HEK293T (cell line): ENCODE data around the gene KRTAP5-9.
"Not testable (repeated sequence)": the region's sequence is repeated elsewhere in the genome, so short reads cannot be mapped to it uniquely, and the experiment has no call there.

Experiments used
- CTCF ChIA-PET: fragments of 350-600 bp; formaldehyde crosslinking; extraction: SDS; loops from one replicate; lab custom pipeline; 2021; ENCODE audit warnings: antibody characterized with exemption, inconsistent platforms; lab: Yijun Ruan, JAX
- POLR2A ChIA-PET: fragments of 350-600 bp; formaldehyde crosslinking; extraction: SDS; loops from one replicate; lab custom pipeline; 2020; ENCODE audit warnings: antibody characterized with exemption, inconsistent platforms; lab: Yijun Ruan, JAX
- DNase-seq: peaks from one replicate; pipeline ENCODE4 v3.0.0; 2012; ENCODE audit warnings: mixed read lengths; ENCODE audit errors: extremely low spot score
- ARNT ChIP-seq: fragments of 450-650 bp; IDR thresholded peaks from 2 replicates; pipeline ENCODE4 v1.6.1; 2017; ENCODE audit warnings: mild to moderate bottlenecking
- BHLHE40 ChIP-seq: fragments of 450-650 bp; IDR thresholded peaks from 2 replicates; pipeline ENCODE4 v1.6.1; 2016; ENCODE audit warnings: mild to moderate bottlenecking, moderate library complexity, borderline replicate concordance
- CTBP1 ChIP-seq: fragments of 450-650 bp; IDR thresholded peaks from 2 replicates; pipeline ENCODE4 v1.6.1; 2016; ENCODE audit warnings: borderline replicate concordance
- ELF4 ChIP-seq: fragments of 450-650 bp; IDR thresholded peaks from 2 replicates; pipeline ENCODE4 v1.6.1; 2017; ENCODE audit warnings: antibody characterized with exemption
- FOXA1 ChIP-seq: fragments of 450-650 bp; IDR thresholded peaks from 2 replicates; pipeline ENCODE4 v1.6.1; 2016; ENCODE audit warnings: mild to moderate bottlenecking
- FOXK2 ChIP-seq: fragments of 450-650 bp; IDR thresholded peaks from 2 replicates; pipeline ENCODE4 v1.6.1; 2016; ENCODE audit warnings: mild to moderate bottlenecking
- FOXM1 ChIP-seq: fragments of 450-650 bp; IDR thresholded peaks from 2 replicates; pipeline ENCODE4 v1.6.1; 2017; ENCODE audit warnings: mild to moderate bottlenecking, borderline replicate concordance
- HDGF ChIP-seq: fragments of 450-650 bp; IDR thresholded peaks from 2 replicates; pipeline ENCODE4 v1.6.1; 2017; ENCODE audit warnings: antibody characterized with exemption, borderline replicate concordance
- L3MBTL2 ChIP-seq: fragments of 450-650 bp; conservative IDR thresholded peaks from 2 replicates; pipeline ENCODE4 v1.6.1; 2016; ENCODE audit warnings: mild to moderate bottlenecking
- LEF1 ChIP-seq: fragments of 450-650 bp; IDR thresholded peaks from 2 replicates; pipeline ENCODE4 v1.6.1; 2017; ENCODE audit warnings: mild to moderate bottlenecking, borderline replicate concordance
- NFRKB ChIP-seq: fragments of 450-650 bp; IDR thresholded peaks from 2 replicates; pipeline ENCODE4 v1.6.1; 2016; ENCODE audit warnings: mild to moderate bottlenecking, moderate library complexity
- SP1 ChIP-seq: fragments of 450-650 bp; IDR thresholded peaks from 2 replicates; pipeline ENCODE4 v1.6.1; 2017
- SUZ12 ChIP-seq: fragments of 450-650 bp; IDR thresholded peaks from 2 replicates; pipeline ENCODE4 v1.6.1; 2016; ENCODE audit warnings: mild to moderate bottlenecking
- TARDBP ChIP-seq: fragments of 450-650 bp; IDR thresholded peaks from 2 replicates; pipeline ENCODE4 v1.6.1; 2016
- ZNF384 ChIP-seq: fragments of 450-650 bp; IDR thresholded peaks from 2 replicates; pipeline ENCODE4 v1.6.1; 2016
- TF ChIP-seq, protein P1 (sequence below): fragments of 450-650 bp; IDR thresholded peaks from 2 replicates; pipeline ENCODE4 v1.6.1; 2016

Gene KRTAP5-9

DNA sequence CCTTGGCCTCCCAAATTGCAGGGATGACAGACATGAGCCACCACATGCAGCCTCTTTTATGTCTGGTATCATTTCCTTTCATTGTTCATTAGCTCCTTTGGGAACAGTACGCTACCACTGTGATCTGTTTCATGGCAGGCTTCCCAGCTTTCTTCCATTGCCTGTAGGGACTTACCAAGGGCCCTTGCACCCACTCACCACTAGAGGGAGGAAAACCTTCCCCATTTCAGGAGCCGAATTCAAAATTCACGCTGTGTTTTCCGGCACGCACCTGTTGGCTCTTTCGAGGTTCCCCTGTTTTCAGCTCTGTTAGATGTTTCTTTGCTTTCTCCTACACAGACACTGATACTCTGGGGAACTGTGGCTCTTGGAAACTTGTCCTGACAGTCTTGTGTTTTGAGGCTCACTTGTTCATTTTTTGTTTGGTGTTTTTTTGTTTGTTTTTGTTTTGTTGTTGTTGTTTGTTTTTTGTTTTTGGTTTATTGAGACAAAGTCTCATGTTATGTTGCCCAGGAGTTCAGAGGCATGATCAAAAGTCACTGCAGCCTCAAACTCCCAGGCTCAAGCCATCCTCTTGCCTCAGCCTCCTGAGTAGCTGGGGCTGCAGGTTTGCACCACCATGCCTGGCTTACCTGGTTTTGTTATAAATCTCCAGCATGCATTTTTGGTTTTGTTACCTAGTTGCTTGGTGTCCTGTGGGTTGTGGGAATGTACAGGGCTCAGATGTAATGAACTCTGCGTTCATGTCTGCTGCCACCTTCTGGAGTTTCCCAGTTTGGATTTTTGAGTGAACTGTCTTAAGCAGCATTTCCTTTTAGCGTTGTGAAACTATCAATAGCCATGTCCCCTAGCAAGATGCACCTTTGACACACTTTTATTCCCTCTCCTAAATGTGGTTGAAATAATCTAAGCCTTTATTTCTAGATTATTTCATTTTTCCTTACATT is 32.1 kb downstream of the KRTAP5-9 start:
- ChIA-PET POLR2A (no interaction called here), CTCF (interaction anchor here (0.6 to 2.0 kb wide), 5 partner anchors 12 to 194 kb away, joined by 3 to 10 read pairs (median 4); no protein-coding TSS in a partner anchor)
- no peak for TF ChIP-seq CTBP1
- TF ChIP-seq, protein P1, sequence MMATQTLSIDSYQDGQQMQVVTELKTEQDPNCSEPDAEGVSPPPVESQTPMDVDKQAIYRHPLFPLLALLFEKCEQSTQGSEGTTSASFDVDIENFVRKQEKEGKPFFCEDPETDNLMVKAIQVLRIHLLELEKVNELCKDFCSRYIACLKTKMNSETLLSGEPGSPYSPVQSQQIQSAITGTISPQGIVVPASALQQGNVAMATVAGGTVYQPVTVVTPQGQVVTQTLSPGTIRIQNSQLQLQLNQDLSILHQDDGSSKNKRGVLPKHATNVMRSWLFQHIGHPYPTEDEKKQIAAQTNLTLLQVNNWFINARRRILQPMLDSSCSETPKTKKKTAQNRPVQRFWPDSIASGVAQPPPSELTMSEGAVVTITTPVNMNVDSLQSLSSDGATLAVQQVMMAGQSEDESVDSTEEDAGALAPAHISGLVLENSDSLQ, result no peak
- TF ChIP-seq LEF1, result no peak
- no peak for TF ChIP-seq ZNF384
- TF ChIP-seq L3MBTL2, result peak; percentile 98
- no peak for TF ChIP-seq FOXK2
- peak; percentile 69 for DNase-seq

DNA sequence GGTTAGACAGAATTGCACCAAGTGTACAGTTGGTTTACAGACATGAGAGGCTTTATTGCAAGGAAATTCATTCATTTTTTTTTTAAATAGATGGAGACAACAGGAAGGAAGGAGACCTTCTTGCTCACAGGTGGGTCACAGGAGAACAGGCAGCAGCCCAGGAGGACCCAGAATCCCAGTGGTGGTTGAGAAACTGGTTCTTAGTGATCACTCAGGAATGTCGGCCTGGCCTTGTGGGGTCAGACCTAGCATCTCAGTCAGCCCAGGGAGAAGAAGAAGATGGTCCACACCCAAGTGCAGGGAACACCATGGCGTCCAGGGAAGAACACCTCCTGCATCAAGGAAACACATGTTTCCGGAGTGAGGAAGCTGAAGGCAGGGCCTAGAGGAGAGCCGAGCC is 33.6 kb downstream of the KRTAP5-9 start:
- CTCF ChIA-PET, result no interaction called here
- no peak for TF ChIP-seq CTBP1
- TF ChIP-seq FOXM1, result no peak
- no peak for TF ChIP-seq LEF1
- no peak for TF ChIP-seq FOXA1
- TF ChIP-seq BHLHE40, result no peak
- no peak for TF ChIP-seq HDGF
- no peak for TF ChIP-seq TARDBP
- TF ChIP-seq SP1, result no peak
- TF ChIP-seq SUZ12, result no peak
- TF ChIP-seq FOXK2, result no peak
- TF ChIP-seq ZNF384, result no peak
- no peak for TF ChIP-seq ARNT
- TF ChIP-seq L3MBTL2, result no peak
- no peak for TF ChIP-seq ELF4
- TF ChIP-seq, protein P1, result no peak
- no peak for TF ChIP-seq NFRKB
- POLR2A ChIA-PET, result no interaction called here
- DNase-seq, result no peak

DNA sequence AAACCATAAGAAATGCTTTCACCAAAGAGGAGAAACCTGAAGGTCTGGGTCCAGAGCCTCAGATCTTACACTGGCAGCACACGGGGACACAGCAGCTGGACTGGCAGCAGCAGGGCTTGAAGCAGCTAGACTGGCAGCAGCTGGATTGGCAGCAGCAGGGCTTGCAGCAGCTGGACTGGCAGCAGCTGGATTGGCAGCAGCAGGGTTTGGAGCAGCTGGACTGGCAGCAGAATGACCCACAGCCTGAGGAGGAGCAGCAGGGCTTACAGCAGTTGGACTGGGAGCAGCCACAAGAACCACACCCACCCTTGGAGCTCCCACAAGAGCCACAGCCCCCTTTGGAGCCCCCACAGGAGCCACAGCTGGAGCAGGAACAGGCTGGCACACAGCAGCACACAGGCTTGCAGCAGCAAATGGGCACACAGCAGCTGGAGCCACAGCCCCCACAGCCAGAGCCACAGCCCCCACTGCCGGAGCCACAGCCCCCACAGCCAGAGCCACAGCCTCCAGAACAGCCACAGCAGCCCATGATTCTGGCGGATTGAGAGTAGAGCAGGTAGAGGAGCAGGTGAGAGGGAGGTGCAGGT is 34.2 kb downstream of the KRTAP5-9 start, which contains the start of gene KRTAP5-11:
TSS of gene KRTAP5-11 (minus strand) at position 567 of the 587 bp plus-strand sequence. CDS start at position 529, 38 bp downstream.
- POLR2A ChIA-PET, result no interaction called here
- no peak for DNase-seq
- TF ChIP-seq ZNF384 (no peak), ARNT (no peak), FOXA1 (no peak), NFRKB (no peak), CTBP1 (no peak), FOXM1 (no peak)
- CTCF ChIA-PET, result no interaction called here

DNA sequence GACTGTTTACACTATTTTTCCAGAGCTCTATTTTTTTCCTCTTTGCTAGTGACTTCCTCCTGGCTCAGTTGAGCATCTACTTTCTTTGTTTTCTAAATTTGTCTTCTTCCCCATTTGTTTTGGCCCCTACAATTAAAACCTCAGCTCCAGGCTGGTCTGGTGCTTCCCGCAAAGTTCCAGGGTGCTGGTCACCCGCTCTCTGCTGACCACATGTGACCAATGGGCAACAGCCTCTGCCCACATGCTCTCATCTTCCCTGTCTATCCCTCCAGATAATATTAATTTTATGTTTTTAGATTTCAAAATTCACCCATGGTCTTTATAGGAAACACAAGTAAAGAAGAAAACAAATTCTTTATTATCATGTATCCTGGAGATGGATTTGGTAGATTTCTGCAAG is 34.7 kb downstream of the KRTAP5-9 start:
- POLR2A ChIA-PET, CTCF ChIA-PET, DNase-seq: not testable (repeated sequence)

DNA sequence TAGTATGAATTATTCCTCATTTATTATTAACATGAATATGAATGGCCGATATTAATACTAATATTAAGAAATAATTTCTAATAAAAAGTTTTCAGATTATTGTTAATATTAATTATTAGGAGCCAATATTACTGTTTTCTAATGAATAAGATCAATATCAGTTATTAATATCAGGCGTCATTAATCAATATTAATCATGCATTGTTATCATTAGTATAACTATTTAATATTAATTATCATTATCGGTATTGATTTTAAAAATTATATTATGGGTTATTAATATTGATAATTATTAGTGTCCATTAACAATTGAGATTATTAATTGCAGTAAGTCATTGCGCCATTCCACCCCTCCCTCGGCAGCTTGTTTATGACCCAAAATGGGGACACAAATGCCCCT is 37.5 kb downstream of the KRTAP5-9 start:
- DNase-seq, CTCF ChIA-PET, POLR2A ChIA-PET: not testable (repeated sequence)

DNA sequence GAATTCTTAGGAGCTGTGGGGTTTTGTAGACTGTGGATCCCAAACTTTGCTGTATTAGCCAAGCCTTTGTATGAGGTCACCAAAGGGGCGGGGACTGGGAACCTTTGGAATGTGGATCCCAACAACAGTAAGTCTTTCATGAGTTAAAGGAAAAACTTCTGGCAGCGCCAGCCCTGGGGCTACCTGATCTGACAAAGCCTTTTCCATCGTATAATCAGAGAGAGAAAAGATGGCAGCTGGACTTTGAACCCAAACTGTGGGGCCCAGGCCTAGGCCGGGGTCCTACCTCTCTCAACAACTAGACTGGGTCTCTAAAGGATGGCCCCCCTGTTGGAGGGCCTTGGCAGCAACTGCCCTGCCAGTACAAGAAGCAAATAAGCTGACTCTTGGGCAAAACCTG is 40.1 kb downstream of the KRTAP5-9 start:
- DNase-seq, CTCF ChIA-PET, POLR2A ChIA-PET: not testable (repeated sequence)

DNA sequence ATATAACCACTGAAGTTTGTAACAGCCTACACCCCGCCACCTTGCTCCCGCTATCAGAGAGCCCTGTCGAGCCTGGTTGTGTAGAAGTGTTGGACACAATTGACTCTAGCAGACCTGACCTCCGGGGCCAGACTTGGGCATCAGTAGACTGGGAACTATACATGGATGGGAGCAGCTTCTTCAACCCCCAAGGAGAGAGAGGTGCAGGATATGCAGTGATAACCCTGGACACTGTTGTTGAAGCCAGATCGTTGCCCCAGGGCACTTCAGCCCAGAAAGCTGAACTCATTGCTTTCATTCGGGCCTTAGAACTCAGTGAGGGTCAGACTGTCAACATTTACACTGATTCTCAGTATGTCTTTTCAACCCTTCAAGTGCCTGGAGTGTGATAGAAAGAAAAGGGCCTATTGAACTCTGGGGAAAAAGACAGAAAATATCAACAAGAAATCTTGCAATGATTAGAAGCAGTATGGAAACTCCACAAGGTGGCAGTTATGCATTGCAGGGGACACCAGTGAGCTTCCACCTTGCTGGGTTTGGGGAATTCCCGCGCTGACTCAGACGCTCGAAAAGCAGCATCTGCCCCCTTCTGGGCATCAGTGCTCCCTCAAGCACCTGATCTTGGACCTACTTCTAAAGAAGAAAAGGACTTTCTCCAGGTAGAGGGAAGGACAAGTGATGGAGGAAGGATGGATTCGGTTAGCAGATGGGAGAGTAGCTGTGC is 40.8 kb downstream of the KRTAP5-9 start:
- POLR2A ChIA-PET, CTCF ChIA-PET, DNase-seq: not testable (repeated sequence)

DNA sequence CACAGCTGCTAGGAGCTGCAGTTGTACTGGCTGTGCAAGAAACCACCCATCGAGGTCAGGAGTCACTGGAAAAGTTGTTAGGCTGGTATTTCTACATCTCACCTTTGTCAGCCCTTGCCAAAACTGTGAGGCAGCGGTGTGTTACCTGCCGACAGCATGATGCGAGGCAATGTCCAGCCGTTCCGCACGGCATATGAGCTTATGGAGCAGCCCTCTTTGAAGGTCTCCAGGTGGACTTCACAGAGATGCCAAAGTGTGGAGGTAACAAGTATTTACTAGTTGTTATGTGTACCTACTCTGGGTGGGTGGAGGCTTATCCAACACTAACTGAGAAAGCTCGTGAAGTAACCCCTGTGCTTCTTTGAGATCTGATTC is 41.3 kb downstream of the KRTAP5-9 start:
- CTCF ChIA-PET, DNase-seq: not testable (repeated sequence)

More for the DNA sequence above, 41.3 kb downstream of the KRTAP5-9 start:
- POLR2A ChIA-PET, result not testable (repeated sequence)
